ENCODE measurements around the gene ZC3H4.

- TF ChIP-seq POLR2A (IDR thresholded peaks at IDR 0.05) (no peak), CTCF (IDR thresholded peaks at IDR 0.05) (no peak)
These were observed 37.6 kb downstream of the ZC3H4 start for GRCh38 chr19:47075941-47076340.
